DOHH2 (cell line): Measurements from ENCODE around the gene TPP1.

ENCODE experiments used
- CTCF ChIP-seq: fragments of 200-600 bp; sonication (generic); IDR thresholded peaks from one replicate; pipeline ENCODE4 v1.5.1; 2014; ENCODE audit warnings: antibody characterized with exemption, mild to moderate bottlenecking, low read depth, low read length; ENCODE audit not compliant: poor library complexity, severe bottlenecking
- EZH2phosphoT487 ChIP-seq: fragments of 200-600 bp; sonication (generic); IDR thresholded peaks from 2 replicates; pipeline ENCODE4 v1.6.1; 2017; ENCODE audit warnings: borderline replicate concordance, mild to moderate bottlenecking, antibody characterized with exemption, low read length, moderate library complexity, mixed read lengths

DNA sequence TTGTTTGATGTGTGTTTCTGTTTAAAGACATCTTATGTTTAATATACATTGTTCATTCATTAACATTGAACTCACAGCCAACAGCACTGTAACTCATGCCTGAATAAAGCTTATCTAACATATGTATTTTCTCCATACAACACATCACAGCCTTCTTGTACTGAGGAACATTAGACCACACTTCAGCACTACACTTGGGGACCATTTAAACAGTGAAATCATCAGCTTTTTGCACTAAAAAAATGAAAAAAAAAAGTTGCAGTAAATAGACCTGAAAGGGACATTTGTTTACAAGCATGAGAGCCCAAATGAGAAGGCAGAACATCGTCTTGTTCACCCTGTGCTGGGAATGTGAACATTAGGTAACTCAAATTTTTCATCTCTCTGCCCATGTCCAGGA, 15.3 kb upstream of the TPP1 start:
- TF ChIP-seq CTCF (no peak), EZH2phosphoT487 (no peak)
